HuH-7.5 (cell line): ENCODE results near the gene MYH10.

ENCODE experiments used
- DNase-seq: peaks from one replicate; pipeline ENCODE4 v3.0.0; 2011; ENCODE audit warnings: low spot score

MYH10 gene

DNA sequence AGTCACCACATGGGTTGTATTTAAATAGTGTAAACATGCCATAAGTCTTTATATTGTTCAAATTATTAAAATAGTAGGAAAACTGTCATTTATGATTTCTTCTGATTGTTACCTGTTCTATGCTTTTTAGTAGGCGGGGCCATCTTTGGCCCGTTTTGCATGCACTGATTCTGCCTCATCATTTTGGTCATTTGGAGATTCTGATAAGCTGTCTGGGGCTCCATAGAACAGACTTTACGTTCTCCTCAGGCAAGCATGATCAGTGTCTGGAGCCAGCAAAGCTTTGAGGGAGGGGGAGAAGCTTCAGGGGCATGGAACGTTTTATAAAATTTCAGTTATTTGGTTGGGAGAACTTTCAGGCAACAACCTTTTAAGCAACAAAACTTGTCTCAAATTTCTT lies 186.0 kb downstream of the MYH10 start:
- no peak for DNase-seq

DNA sequence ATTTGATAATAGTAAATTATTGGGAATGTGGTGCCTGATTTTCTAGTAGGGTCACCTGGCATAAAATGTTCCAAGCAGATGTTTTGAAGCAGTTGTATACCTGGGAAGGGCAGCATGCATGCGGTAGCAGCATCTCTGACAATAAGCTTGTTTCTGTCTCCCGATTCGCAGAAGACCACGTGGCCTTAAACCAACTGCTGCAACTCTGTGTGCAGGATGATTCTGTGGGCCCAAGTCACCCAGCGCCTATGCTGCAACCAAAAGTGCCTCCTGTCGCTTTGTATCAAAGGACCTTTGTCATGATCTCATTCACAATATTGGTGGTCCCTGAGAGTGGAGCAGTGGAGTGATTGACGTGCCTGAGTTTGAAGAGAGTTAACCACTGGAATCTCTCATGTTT lies 186.8 kb downstream of the MYH10 start:
- no peak for DNase-seq

DNA sequence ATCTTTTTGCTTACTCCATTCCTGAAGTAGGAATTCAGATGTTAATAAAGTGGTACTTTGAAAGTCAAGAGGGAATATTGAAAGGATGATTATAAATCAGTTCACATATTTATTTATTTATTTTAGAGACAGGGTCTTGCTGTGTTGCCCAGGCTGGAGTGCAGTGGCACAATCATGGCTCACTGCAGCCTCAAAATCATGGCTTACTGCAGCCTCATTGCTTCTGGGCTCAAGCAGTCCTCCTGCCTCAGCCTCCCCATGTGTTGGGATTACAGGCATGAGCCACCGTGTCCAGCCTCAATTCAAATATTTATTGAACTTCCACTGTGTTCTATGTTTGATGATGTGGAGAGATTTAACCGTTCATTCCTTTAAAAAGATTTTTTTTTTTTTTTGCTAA lies 188.2 kb downstream of the MYH10 start:
- no peak for DNase-seq

DNA sequence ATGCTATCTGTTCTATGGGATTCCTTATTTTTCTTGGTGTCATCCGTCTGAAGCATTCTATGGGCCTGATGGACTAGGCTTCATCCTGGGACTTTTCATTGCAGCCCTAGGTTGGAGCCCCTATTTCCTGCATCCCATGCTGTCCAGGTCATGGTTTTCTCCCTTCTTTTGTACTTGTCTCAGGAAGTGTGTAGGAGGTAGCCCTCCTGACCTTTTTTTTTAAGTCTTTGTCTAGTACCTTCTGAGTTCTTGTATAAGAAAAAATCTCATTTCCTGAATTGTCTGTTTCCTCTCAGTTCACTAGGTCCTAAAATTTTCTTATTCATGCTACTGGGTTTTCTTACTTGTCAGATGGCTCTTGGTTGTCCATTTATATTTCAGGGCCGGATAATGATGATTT lies 188.8 kb downstream of the MYH10 start:
- DNase-seq = no peak

DNA sequence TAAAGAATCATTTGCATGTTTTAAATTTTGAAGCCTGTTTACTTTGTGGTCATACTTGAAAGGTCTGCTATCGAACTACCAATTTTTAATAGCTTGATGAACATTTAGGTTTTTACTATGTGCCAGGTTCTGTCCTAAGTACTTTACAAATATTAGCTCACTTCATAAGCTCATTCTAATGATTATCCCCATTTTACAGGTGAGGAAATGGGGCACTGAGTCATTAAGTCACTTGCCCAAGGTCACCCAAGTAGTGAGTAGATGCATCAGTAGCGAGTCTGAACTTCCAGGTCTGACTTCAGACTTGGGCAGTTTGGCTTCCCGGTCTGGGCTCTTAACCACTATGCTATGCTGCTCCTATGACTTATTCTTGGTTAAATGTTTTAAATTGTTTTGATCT lies 190.8 kb downstream of the MYH10 start:
- no peak for DNase-seq

DNA sequence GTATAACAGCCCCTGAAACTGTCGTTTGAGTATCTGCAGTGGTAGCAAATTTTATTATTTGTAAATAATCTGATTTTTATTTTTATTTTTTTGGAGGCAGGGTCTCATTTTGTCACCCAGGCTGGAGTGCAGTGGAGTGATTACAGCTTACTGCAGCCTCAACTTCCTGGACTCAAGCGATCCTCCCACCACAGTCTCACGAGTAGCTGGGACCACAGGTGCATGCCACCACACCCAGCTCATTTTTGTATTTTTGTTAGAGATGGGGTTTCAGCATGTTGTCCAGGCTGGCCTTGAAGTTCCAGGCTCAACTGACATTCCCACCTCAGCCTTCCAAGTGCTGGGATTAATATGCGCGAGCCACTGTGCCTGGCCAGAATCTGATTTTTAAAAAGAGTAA lies 192.1 kb downstream of the MYH10 start:
- no peak for DNase-seq

DNA sequence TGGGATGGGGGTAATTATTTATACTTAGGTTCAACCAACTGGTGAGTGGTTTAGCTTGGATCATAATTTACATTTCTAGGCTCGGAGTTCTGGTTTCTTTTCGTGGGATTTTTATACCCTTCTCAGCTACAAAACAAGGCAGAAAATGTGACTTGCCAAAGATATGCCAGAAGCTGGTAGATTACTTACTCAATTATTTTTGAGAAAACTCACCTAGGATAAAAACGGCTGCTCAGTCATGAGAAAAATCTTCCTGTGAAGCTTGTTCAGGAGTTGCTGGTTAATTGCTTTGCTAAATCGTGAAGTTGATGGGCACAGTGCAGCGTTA lies 193.7 kb downstream of the MYH10 start:
- no peak for DNase-seq

DNA sequence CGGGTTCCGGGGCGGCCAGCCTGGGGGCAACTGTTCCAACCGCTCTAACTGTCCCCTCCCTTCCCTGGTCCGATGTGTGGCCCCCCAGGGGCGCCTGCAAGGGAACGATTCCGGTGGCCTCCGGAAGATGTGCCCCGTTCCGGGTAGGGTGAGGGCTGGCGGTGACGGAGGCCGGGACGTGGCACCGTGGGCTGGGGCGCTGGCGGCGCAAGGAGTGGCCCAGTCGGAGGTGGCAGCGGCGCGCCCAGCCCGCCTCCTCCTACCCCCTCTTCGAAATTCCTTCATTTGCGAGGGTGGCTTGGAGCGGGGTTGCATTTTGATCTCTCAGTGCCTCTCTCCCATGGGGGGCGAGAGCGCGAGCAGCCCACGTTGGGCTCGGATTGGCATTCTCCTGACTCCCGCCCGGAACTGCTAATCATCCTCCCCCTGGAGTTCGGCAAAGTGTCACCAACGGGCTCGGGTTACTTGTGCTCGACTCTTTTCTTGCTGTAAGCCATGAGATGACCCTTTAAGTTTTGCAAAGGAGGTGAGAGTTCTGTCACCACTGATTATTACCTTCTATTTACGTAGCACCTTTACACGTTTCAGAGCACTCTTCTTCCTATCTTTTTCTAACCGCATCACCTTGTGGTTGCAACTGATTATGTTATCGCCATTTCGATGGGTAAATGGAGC lies 194.2 kb downstream of the MYH10 start:
- peak; percentile 51 for DNase-seq

DNA sequence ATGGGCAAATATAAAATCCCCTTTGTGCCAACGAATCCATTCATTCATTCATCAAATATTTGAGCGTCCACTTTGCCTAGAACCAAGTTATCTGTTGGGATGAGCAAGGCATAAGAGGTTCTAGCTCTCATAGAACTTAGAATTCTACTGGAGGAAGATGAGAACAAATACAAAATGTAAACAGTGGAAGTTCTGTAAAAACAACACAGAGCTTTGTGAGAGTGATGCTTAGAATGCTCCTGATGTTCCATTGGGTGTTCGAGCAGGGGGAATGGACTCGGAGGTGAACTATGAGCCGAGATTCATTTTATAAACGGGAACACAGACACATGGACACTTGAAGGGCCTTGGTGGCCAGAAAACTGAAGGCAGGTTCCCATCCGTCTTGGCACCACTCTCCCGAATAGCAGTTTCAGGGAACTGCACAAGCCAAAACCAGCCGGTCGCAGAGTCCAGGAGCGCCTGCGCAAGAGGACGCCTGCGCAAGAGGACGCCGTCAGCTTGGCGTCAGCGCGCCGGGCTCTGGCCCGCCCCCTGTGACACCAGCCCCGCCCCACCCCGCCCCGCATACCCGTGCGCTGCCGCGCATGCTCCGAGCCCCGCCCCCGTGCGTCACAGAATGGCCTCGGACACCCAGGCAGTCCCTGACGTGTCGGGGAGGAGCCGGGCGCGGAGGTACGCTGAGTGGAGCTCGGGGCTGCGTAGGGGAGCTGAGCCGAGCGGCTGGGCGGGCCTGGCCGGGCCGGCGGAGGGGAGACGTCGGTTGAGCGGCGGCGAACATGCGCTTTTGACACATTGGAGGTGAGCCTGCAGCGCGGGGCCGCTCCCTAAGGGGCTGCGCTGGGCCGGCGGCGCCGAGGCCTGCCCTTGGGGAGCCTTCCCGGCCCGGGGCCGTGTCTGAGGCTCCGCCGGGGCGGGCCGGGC lies 195.0 kb downstream of the MYH10 start, which contains the start of gene NDEL1:
Gene NDEL1, plus strand, starts transcription at position 640 of the 924 bp plus-strand sequence. CDS start 8,388 bp downstream, outside the sequence.
- peak; percentile 93 for DNase-seq

DNA sequence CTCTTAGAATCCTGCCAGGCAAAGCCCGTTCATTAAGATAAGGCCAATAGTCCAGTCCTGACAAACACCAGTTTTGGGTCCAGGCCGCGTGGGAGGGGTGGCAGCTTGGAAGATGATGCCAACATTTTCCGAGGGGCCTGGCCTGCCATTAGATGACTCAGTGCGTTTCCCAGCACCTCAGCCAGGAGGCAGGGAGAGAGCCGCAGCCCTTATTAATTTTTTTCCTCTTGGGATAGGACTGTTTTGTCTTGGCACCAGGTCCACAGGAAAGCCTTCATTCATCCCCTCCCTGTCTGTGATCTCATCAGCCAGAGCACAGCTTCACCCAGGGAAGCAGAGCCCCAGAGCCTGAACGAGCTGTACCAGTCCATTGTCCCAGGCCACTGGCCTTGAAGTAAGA lies 199.6 kb downstream of the MYH10 start:
- DNase-seq = no peak

DNA sequence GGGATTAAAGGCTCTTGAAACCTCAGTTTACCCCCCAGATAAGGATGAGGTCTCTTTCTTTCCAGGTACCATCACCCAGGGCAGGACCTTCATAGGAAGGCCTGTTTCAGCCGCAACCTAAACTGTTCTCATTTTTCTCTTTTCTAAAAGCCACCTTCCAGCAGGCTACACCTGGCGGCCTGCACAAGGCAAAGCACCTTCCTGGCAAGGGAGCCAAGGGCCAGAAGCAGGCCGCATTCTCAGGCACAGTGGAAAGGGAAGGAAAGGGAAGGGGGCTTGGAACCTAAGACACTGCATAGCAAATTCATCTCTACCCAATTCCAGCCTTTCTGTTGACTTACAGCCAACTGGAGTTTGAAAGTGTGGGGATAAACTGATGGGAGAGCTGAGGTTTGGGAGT lies 203.7 kb downstream of the MYH10 start:
- DNase-seq = no peak

DNA sequence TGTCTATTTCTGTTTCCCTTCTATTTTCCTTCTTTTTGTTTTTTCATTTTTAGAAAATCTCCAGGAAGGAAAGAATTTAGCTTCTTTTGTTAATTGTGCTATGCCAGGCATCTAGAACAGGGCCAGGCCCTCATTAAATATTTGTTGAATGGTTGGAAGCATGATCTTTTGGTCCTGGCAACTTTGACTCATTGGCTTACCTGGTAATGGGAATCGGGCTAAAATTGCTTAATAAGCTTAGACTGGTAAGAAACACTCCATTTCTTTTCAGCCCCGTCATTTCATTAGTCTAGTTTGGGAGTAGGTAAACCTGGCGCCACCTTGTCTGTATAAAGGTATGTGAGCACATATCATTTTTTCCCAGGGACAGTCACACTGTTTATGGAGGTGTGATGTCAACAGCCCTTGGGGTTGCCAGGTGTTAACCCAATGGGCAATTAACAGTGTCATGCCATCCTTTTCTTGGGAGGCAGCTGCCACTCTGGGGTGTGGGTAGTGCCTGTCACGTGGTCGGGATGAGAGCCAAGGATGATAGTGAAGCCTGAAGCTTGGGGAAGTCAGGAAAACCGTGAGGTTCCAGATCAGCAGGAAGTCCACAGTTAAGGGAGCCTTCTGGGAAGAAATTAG lies 204.3 kb downstream of the MYH10 start:
- no peak for DNase-seq
